Activated B cell treated with CpG ODN at 0.5 μM for 24 hours (primary cell): ENCODE results near the gene SPRY1. TPM values are rescaled to one million over a fixed set of nuclear protein-coding genes. Genes with fewer than 3 reads are reported as not detected.

ENCODE experiments used
- ATAC-seq: fragments of 200-7000 bp; cut with Tn5 transposase; one replicate; pipeline ENCODE4 v1.10.0; 2021; ENCODE audit warnings: low read depth, mild to moderate bottlenecking, moderate library complexity
- CTCF ChIA-PET: fragments of 350-600 bp; sonication (Branson Sonifier 250); formaldehyde crosslinking; loops from one replicate; lab custom pipeline; 2021; ENCODE audit warnings: antibody characterized with exemption; lab: Charles Lee
- POLR2A ChIA-PET: fragments of 350-600 bp; sonication (Branson Sonifier 250); formaldehyde crosslinking; loops from one replicate; lab custom pipeline; 2021; ENCODE audit warnings: antibody characterized with exemption; lab: Charles Lee
- DNase-seq: peaks from one replicate; pipeline ENCODE4 v3.0.0; 2022
- H3K27ac Mint-ChIP-seq: one replicate; pipeline ENCODE4 v1.8.0; 2020; ENCODE audit warnings: mixed read lengths
- H3K27me3 Mint-ChIP-seq: one replicate; pipeline ENCODE4 v1.8.0; 2021; ENCODE audit warnings: mixed read lengths
- H3K36me3 Mint-ChIP-seq: one replicate; pipeline ENCODE4 v1.8.0; 2021; ENCODE audit warnings: low read depth, mixed read lengths
- H3K4me1 Mint-ChIP-seq: one replicate; pipeline ENCODE4 v1.8.0; 2021; ENCODE audit warnings: mixed read lengths
- H3K4me3 Mint-ChIP-seq: one replicate; pipeline ENCODE4 v1.8.0; 2020; ENCODE audit warnings: mild to moderate bottlenecking, mixed read lengths
- H3K9me3 Mint-ChIP-seq: one replicate; pipeline ENCODE4 v1.8.0; 2020; ENCODE audit warnings: mixed read lengths
- intact Hi-C: fragments of 100-400 bp; cut with micrococcal nuclease; formaldehyde crosslinking; loops from one replicate; pipeline ENCODE4 v1.15.1; 2024
- total RNA-seq: library from RNA; stranded (reverse); gene quantifications from 2 replicates; pipeline ENCODE4 v1.2.3, GENCODE V29; 2022
- TF ChIP-seq, protein P1 (sequence below): fragments of 200-600 bp; IDR thresholded peaks from one replicate; pipeline ENCODE4 v1.8.0; 2022; ENCODE audit warnings: antibody characterized with exemption, mild to moderate bottlenecking

SPRY1 gene
- total RNA-seq, 1 donor from 2014 or later: 4.1 TPM

GRCh38 chr4:123406872-123407271 is 10.3 kb downstream of the SPRY1 start:
- no peak overlapping the region for H3K27ac Mint-ChIP-seq
- H3K36me3 Mint-ChIP-seq: peaks cover 7% of the 10 kb centered on the region
- H3K27me3 Mint-ChIP-seq: peaks cover 2% of the 10 kb centered on the region
- no peak overlapping the region for H3K4me3 Mint-ChIP-seq
- TF ChIP-seq, protein P1, sequence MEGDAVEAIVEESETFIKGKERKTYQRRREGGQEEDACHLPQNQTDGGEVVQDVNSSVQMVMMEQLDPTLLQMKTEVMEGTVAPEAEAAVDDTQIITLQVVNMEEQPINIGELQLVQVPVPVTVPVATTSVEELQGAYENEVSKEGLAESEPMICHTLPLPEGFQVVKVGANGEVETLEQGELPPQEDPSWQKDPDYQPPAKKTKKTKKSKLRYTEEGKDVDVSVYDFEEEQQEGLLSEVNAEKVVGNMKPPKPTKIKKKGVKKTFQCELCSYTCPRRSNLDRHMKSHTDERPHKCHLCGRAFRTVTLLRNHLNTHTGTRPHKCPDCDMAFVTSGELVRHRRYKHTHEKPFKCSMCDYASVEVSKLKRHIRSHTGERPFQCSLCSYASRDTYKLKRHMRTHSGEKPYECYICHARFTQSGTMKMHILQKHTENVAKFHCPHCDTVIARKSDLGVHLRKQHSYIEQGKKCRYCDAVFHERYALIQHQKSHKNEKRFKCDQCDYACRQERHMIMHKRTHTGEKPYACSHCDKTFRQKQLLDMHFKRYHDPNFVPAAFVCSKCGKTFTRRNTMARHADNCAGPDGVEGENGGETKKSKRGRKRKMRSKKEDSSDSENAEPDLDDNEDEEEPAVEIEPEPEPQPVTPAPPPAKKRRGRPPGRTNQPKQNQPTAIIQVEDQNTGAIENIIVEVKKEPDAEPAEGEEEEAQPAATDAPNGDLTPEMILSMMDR: no peak
- ChIA-PET CTCF (no interaction called here), POLR2A (interaction anchor here (0.6 kb wide), 1 partner anchor 37 kb away, joined by 4 read pairs; no protein-coding TSS in a partner anchor)
- intact Hi-C loops: no loop called here
- peaks cover 5% of the 10 kb centered on the region for H3K4me1 Mint-ChIP-seq
- no peak for DNase-seq
- H3K9me3 Mint-ChIP-seq: no peaks in the 10 kb centered on the region
- no peak for ATAC-seq

- H3K9me3 Mint-ChIP-seq: no peaks in the 10 kb centered on the region
- ChIA-PET POLR2A (no interaction called here), CTCF (no interaction called here)
- H3K4me1 Mint-ChIP-seq: peaks cover 22% of the 10 kb centered on the region
- intact Hi-C loops: no loop called here
- H3K36me3 Mint-ChIP-seq: no peaks in the 10 kb centered on the region
- ATAC-seq (no peak), DNase-seq (no peak)
- no peaks in the 10 kb centered on the region for H3K27me3 Mint-ChIP-seq
- no peak overlapping the region for H3K27ac Mint-ChIP-seq
- no peak overlapping the region for H3K4me3 Mint-ChIP-seq
- TF ChIP-seq, protein P1: no peak
These were observed 12.0 kb downstream of the SPRY1 start for GRCh38 chr4:123408471-123409084.

DNA sequence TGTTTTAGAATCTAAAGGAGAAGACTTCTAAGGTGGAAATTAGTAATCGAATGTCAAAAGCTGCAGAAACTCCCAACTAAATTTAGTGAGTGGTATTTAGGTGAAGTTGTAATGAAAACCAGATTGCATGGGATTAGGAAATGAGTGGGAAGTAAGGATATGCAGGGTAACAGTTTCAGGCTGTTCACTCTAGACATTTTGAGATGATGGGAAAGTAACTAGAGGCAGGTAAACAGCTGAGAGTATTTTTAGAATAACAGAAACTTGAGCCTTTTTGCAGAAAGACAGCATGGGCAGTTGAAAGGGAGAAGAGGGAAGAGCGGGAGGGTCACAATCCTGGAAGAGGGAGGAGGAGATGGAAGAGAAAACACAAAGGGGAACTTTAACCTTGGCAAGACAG is 12.7 kb downstream of the SPRY1 start:
- no peaks in the 10 kb centered on the region for H3K27me3 Mint-ChIP-seq
- ChIA-PET POLR2A (no interaction called here), CTCF (no interaction called here)
- TF ChIP-seq, protein P1: no peak
- H3K4me1 Mint-ChIP-seq: peaks cover 22% of the 10 kb centered on the region
- H3K9me3 Mint-ChIP-seq: no peaks in the 10 kb centered on the region
- DNase-seq (no peak), ATAC-seq (no peak)
- no peak overlapping the region for H3K27ac Mint-ChIP-seq
- no peaks in the 10 kb centered on the region for H3K36me3 Mint-ChIP-seq
- no peak overlapping the region for H3K4me3 Mint-ChIP-seq
- intact Hi-C loops: no loop called here

DNA sequence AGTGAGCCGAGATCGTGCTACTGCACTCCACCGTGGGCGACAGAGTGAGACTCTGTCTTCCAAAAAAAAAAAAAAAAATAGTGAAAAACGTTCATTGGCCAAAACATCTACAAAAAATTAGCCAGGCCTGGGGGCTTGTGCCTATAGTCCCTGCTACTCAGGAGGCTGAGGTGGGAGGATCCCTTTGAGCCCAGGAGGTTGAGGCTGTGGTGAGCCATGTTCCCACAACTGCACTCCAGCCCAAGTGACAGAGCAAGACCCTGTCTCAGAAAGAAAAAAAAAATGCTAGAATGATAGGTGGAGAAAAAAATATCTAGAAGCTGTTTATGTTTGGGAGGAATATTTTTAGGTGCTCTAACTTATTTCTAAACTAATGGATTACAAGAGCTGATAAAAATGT is 14.9 kb downstream of the SPRY1 start:
- DNase-seq (no peak), ATAC-seq (no peak)
- H3K27me3 Mint-ChIP-seq: peaks cover under 1% of the 10 kb centered on the region
- peaks cover 26% of the 10 kb centered on the region for H3K4me1 Mint-ChIP-seq
- intact Hi-C loops: no loop called here
- ChIA-PET POLR2A (no interaction called here), CTCF (interaction anchor here (0.6 kb wide), 1 partner anchor 12 kb away, joined by 3 read pairs; no protein-coding TSS in a partner anchor)
- TF ChIP-seq, protein P1: no peak
- no peak overlapping the region for H3K27ac Mint-ChIP-seq
- H3K4me3 Mint-ChIP-seq: no peak overlapping the region
- no peaks in the 10 kb centered on the region for H3K9me3 Mint-ChIP-seq
- H3K36me3 Mint-ChIP-seq: no peaks in the 10 kb centered on the region

GRCh38 chr4:123412091-123412505 is 15.5 kb downstream of the SPRY1 start:
- no peaks in the 10 kb centered on the region for H3K9me3 Mint-ChIP-seq
- POLR2A ChIA-PET: no interaction called here

More at GRCh38 chr4:123412091-123412505, 15.5 kb downstream of the SPRY1 start:
- H3K27me3 Mint-ChIP-seq: peaks cover 2% of the 10 kb centered on the region
- DNase-seq: no peak
- intact Hi-C loops: no loop called here
- TF ChIP-seq, protein P1: no peak
- no peak for ATAC-seq
- CTCF ChIA-PET: interaction anchor here (0.6 kb wide), 1 partner anchor 13 kb away, joined by 3 read pairs; no protein-coding TSS in a partner anchor
- no peak overlapping the region for H3K27ac Mint-ChIP-seq
- peak overlapping the region; percentile 30 for H3K4me3 Mint-ChIP-seq
- peaks cover 28% of the 10 kb centered on the region for H3K4me1 Mint-ChIP-seq
- H3K36me3 Mint-ChIP-seq: no peaks in the 10 kb centered on the region
